ENCODE measurements around the gene ADRA1B. TPM values are rescaled to one million over a fixed set of nuclear protein-coding genes. Genes with fewer than 3 reads are reported as not detected.
"Not testable (repeated sequence)": the region's sequence is repeated elsewhere in the genome, so short reads cannot be mapped to it uniquely, and the experiment has no call there.

The ADRA1B gene
- polyA plus RNA-seq, 4 donors: 2.2 to 3.1 (median 2.5) TPM

DNA sequence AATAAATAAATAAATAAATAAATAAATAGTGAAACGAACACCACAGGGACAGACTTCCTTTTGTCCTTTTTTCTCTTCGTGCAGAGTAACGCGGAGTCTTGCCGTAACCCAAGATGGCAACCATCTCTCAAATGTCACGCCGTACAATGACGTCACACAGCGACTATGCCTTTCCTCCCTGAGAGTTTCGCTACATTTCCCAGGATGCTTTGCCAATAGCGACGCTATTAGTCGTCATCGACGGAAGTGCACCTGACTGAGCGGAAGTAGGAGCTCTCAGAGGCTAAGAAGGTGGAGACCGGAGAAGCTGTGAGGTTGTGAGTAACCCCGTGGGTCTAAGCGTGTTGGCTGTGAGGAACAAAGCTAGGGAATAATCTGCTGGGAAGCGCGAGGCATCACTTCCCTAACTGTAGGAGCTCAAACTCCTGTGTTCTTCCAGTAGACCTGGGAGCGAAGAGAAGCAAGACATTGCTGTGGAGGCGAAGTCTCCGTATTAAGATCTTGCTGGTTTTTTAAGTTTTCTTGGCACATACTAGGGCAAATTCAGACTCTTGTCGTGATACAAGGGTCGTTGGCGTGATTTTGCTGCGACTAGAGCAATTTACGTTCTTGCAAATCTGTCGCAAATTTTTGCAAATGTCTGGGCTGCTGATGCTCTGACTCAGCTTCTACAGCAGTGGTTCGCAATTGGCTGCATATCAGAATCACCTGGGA is 92.8 kb downstream of the ADRA1B start, which contains the start of gene TTC1:
TSS of gene TTC1 (plus strand) at position 263 of the 714 bp plus-strand sequence. CDS start 1,390 bp downstream, outside the sequence.
- DNase-seq (ENCODE audit: low read depth in 4 of 4, low spot score in 2 of 4): peak; percentile 93 to 100 (median 98)

DNA sequence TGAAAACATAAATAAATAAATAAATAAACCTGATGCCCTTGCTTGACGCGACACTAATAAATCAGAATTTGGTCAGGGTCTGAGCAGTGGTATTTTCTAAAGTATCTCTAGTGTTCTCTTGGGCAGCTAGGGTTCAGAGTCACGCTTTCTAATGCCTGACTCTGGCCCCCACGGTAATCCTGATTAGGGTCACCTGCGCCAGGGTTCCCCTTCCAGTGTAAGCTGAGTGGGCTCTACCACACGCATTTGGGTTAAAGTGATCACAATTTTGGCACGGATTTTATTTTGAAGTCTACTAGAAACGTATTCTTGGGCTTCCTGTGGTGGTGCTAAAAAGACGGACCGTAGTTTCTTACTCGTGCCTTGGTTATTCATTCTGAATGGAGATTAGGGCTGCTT is 93.3 kb downstream of the ADRA1B start:
- no peak for DNase-seq (ENCODE audit: low read depth in 4 of 4, low spot score in 2 of 4)

DNA sequence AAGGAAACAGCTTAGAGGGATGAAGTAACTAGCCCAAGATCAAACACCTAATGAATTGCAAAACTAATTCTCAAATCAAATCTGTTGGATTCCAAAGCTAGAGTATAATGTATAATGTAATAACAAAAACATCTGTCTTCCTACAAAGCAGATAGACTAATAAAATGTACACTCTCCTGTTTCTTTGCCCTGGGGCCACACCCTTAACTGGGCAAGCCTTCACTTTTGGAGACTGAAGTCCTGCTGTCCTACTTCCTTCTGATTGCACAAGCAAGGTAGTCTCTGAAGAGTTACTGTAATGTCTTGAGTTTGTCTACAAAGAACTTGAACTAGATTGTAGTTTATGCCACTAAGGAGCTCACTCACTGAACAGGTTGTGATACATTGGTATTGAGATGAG is 95.2 kb downstream of the ADRA1B start:
- no peak for DNase-seq (ENCODE audit: low read depth in 4 of 4, low spot score in 2 of 4)

DNA sequence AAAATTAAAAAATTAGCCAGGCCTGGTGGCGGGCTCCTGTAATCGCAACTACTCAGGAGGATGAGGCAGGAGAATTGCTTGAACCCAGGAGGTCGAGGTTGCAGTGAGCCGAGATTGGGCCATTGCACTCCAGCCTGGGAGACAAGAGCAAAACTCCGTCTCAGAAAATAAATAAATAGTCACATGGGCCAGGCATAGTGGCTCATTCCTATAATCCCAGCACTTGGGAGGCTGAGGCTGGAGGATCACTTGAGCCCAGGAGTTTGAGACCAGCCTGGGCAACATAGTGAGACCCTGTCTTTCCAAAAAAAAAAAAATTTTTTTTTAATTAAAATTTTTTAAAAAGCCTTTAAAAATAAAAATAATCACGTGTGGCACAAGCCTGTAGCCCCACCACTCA is 97.9 kb downstream of the ADRA1B start:
- DNase-seq (ENCODE audit: low read depth in 4 of 4, low spot score in 2 of 4): not testable (repeated sequence)

DNA sequence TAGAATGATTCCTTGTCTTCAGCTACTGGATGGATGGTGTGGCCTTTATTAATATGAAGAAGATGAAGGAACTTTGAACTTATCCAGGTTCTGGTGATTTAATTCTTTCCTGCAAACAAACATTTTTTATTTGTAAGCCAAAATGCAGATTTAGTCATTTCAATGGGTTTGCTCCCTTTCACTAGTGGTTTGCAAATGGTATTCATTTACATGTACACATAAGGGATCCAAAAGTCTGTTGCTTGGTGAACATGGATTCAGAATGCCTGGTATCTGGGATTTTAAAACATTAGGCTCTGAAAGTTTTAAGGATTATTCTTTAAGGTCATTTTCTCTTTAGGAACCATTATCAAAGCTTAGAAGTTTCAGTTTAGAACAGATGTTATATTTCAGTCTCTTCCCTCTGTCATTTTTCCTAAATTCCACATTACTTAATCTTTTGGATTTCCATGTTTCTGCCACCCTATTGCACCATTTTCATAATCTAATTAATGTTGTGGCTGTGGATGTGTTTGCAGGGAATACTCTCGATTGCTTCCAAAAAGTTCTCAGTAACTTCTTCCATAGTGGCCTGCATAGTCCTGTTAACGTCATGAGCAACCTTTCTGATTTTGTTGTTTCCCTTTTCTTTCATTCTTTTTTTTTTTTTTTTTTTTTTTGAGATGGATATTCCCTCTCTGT is 102.8 kb downstream of the ADRA1B start:
- DNase-seq (ENCODE audit: low read depth in 4 of 4, low spot score in 2 of 4): no peak

DNA sequence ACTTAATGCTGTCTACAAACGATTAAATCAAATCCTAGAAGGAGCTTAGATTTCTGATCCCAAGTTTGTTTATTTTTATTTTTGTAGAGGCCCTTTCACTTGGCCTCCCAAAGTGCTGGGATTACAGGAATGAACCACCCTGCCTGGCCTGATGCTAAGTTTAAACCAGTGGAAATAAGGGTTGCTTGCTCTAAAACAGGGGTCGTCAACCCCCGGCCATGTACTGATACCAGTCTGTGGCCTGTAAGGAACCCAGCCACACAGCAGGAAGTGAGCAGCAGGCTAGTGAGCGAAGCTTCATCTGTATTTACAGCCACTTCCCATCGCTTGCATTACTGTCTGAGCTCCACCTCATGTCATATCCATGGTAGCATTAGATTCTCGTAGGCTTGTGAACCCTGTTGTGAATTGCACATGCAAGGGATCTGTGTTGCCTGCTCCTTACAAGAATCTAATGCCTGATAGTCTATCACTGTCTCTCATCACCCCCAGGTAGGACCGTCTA is 104.0 kb downstream of the ADRA1B start:
- no peak for DNase-seq (ENCODE audit: low read depth in 4 of 4, low spot score in 2 of 4)

DNA sequence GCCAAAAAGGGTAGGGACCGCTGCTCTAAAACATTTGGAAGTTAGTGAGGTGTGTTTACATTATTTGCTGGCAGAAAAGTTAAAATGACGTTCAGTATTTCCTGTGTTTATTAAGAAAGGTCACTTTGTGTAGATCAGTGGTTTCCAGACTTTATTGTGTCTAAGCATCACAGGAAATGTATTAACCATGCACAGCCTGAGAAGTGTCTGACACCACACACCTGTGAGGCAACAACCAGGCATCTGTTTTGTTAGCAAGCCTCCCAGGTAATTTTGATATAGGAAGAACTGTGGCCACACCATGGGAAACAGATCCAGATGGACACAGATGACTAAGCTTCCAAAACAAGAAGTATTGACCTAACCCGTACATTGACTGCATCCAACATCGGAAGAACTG is 104.7 kb downstream of the ADRA1B start:
- DNase-seq (ENCODE audit: low read depth in 4 of 4, low spot score in 2 of 4): no peak

DNA sequence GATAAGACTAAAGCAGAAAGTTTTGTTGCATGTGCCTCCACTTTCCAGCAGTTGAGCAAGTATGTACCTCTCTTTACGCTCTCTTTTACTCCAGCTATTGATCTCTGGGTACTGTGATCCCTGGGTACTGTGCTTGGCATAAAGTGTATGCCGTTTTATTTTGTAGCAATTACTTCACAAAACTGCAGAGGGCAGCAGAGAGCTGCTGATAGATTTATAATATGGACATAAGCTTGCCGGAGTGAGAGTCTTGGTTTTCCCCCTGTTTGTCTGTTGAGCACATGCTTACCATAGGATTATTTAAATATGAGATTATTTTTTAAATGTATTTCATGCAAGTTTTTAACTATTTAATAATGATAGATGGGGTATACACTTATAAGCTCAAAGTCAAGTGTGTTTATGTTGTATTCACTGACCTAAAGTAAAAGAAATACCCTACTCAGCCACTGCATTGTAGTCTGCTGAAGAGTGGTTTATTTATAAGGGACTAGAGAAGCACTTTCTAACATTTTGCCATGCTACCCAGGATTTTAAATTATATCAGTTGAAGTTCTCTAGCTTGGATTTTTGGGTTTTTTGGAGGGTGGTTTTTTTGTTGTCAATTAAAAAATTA is 105.7 kb downstream of the ADRA1B start:
- DNase-seq (ENCODE audit: low read depth in 4 of 4, low spot score in 2 of 4): peak in 3 of 4 donors; percentile 39 to 46 (median 45)

Other genes with a start within 250 kb of the ADRA1B start
- gene TTC1, start 92.7 kb downstream of the ADRA1B start, polyA plus RNA-seq (ENCODE audit: insufficient read length in 4 of 4): 10 to 100 TPM; 57.6 to 71.8 (median 61.5) TPM
- 10 to 100 TPM; 28.5 to 32.9 (median 30.8) TPM for gene PWWP2A, start 203.0 kb downstream of the ADRA1B start, polyA plus RNA-seq (ENCODE audit: insufficient read length in 4 of 4)